ENCODE measurements around the gene CARD11.

Gene CARD11

GRCh38 chr7:2886900-2887299 is 156.8 kb downstream of the CARD11 start:
- peak; percentile 32 for DNase-seq (ENCODE audit: extremely low read depth, low read depth)
- peak; percentile 78 for TF ChIP-seq CTCF (IDR thresholded peaks at IDR 0.05; ENCODE audit: low read depth, low read length)

GRCh38 chr7:2886391-2886790 is 157.3 kb downstream of the CARD11 start:
- TF ChIP-seq CTCF (IDR thresholded peaks at IDR 0.05; ENCODE audit: low read depth, low read length): no peak
- DNase-seq (ENCODE audit: extremely low read depth, low read depth): no peak

GRCh38 chr7:2884161-2884560 is 159.5 kb downstream of the CARD11 start:
- DNase-seq (ENCODE audit: extremely low read depth, low read depth): no peak
- no peak for TF ChIP-seq CTCF (IDR thresholded peaks at IDR 0.05; ENCODE audit: low read depth, low read length)

- TF ChIP-seq CTCF (IDR thresholded peaks at IDR 0.05; ENCODE audit: low read depth, low read length): no peak
Measured at GRCh38 chr7:2883101-2883500, 160.6 kb downstream of the CARD11 start.

GRCh38 chr7:2882111-2882510 is 161.6 kb downstream of the CARD11 start:
- TF ChIP-seq CTCF (IDR thresholded peaks at IDR 0.05; ENCODE audit: low read depth, low read length): no peak
- DNase-seq (ENCODE audit: extremely low read depth, low read depth): no peak

More at GRCh38 chr7:2883101-2883500, 160.6 kb downstream of the CARD11 start:
- no peak for DNase-seq (ENCODE audit: extremely low read depth, low read depth)

GRCh38 chr7:2880874-2881533 is 162.7 kb downstream of the CARD11 start:
- no peak for TF ChIP-seq CTCF (IDR thresholded peaks at IDR 0.05; ENCODE audit: low read depth, low read length)
- DNase-seq (ENCODE audit: extremely low read depth, low read depth): no peak

- no peak for DNase-seq (ENCODE audit: extremely low read depth, low read depth)
- no peak for TF ChIP-seq CTCF (IDR thresholded peaks at IDR 0.05; ENCODE audit: low read depth, low read length)
Measured at GRCh38 chr7:2880051-2880450, 163.6 kb downstream of the CARD11 start.

Measured in AG09319 (cell line).